ENCODE results near the gene OR51B2.

OR51B2 gene

GRCh38 chr11:5284637-5285036, 39.5 kb downstream of the OR51B2 start:
- in situ Hi-C loops (cut with HindIII; ENCODE audit: low sequenced_read_pairs): no loop called here

GRCh38 chr11:5283882-5284281, 40.2 kb downstream of the OR51B2 start:
- in situ Hi-C loops (cut with HindIII; ENCODE audit: low sequenced_read_pairs): no loop called here

GRCh38 chr11:5283086-5283485, 41.0 kb downstream of the OR51B2 start:
- in situ Hi-C loops (cut with HindIII; ENCODE audit: low sequenced_read_pairs): no loop called here

GRCh38 chr11:5282628-5283027, 41.5 kb downstream of the OR51B2 start:
- in situ Hi-C loops (cut with HindIII; ENCODE audit: low sequenced_read_pairs): no loop called here

- in situ Hi-C loops (cut with HindIII; ENCODE audit: low sequenced_read_pairs): no loop called here
These were observed 42.5 kb downstream of the OR51B2 start for GRCh38 chr11:5281596-5281995.

- in situ Hi-C loops (cut with HindIII; ENCODE audit: low sequenced_read_pairs): no loop called here
These were observed 43.5 kb downstream of the OR51B2 start for GRCh38 chr11:5280582-5281102.

GRCh38 chr11:5279471-5280090, 44.5 kb downstream of the OR51B2 start:
- in situ Hi-C loops (cut with HindIII; ENCODE audit: low sequenced_read_pairs): no loop called here

GRCh38 chr11:5277807-5278382, 46.2 kb downstream of the OR51B2 start:
- in situ Hi-C loops (cut with HindIII; ENCODE audit: low sequenced_read_pairs): no loop called here

GRCh38 chr11:5276697-5277096, 47.4 kb downstream of the OR51B2 start:
- in situ Hi-C loops (cut with HindIII; ENCODE audit: low sequenced_read_pairs): no loop called here

- in situ Hi-C loops (cut with HindIII; ENCODE audit: low sequenced_read_pairs): no loop called here
These were observed 48.6 kb downstream of the OR51B2 start for GRCh38 chr11:5275369-5276110.

GRCh38 chr11:5274395-5274794, 49.7 kb downstream of the OR51B2 start:
- in situ Hi-C loops (cut with HindIII; ENCODE audit: low sequenced_read_pairs): no loop called here

Data from DLD1 (cell line).